ENCODE measurements around the gene SMIM36.
"Not testable (repeated sequence)": the region's sequence is repeated elsewhere in the genome, so short reads cannot be mapped to it uniquely, and the experiment has no call there.

Gene SMIM36

GRCh38 chr17:55435408-55435807 lies 75.8 kb downstream of the SMIM36 start:
- DNase-seq (ENCODE audit: low read depth in 2 of 2): no peak
- TF ChIP-seq CTCF (IDR thresholded peaks at IDR 0.05; ENCODE audit: low read depth, low read length): no peak
- H3K4me3 ChIP-seq (replicated peaks in 1 of 2; ENCODE audit: low read depth in 2 of 2, low read length in 2 of 2): no peak overlapping the region

DNA sequence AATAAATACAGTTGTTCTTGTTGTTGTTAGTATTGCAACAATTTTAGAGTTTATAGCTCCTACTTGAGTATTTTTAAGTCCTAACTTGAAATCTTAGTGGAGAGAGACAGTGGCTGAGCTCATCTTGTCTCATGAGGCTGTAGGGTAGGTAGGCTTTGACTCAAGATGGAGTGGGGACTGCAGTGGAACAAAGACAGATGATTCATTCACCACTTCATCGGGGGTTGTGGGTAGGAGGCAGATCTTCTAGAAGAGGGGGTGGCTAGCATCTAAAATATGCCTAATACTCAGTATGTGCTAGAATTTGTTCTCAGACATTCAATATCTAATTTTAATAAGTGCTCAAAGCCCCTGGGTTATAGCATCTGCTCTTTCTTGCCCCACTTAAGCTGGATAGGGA lies 76.5 kb downstream of the SMIM36 start:
- TF ChIP-seq CTCF (IDR thresholded peaks at IDR 0.05; ENCODE audit: low read depth, low read length): no peak
- peak in 1 of 2 donors; percentile 49 for DNase-seq (ENCODE audit: low read depth in 2 of 2)
- H3K4me3 ChIP-seq (replicated peaks in 1 of 2; ENCODE audit: low read depth in 2 of 2, low read length in 2 of 2): no peak overlapping the region

- no peak for TF ChIP-seq CTCF (IDR thresholded peaks at IDR 0.05; ENCODE audit: low read depth, low read length)
- no peak overlapping the region for H3K4me3 ChIP-seq (replicated peaks in 1 of 2; ENCODE audit: low read depth in 2 of 2, low read length in 2 of 2)
- peak; percentile 95 to 97 for DNase-seq (ENCODE audit: low read depth in 2 of 2)
Observed at GRCh38 chr17:55433629-55434422, 77.4 kb downstream of the SMIM36 start.

GRCh38 chr17:55433029-55433628 lies 78.1 kb downstream of the SMIM36 start:
- TF ChIP-seq CTCF (IDR thresholded peaks at IDR 0.05; ENCODE audit: low read depth, low read length): no peak
- H3K4me3 ChIP-seq (replicated peaks in 1 of 2; ENCODE audit: low read depth in 2 of 2, low read length in 2 of 2): no peak overlapping the region
- DNase-seq (ENCODE audit: low read depth in 2 of 2): peak; percentile 49 to 56

DNA sequence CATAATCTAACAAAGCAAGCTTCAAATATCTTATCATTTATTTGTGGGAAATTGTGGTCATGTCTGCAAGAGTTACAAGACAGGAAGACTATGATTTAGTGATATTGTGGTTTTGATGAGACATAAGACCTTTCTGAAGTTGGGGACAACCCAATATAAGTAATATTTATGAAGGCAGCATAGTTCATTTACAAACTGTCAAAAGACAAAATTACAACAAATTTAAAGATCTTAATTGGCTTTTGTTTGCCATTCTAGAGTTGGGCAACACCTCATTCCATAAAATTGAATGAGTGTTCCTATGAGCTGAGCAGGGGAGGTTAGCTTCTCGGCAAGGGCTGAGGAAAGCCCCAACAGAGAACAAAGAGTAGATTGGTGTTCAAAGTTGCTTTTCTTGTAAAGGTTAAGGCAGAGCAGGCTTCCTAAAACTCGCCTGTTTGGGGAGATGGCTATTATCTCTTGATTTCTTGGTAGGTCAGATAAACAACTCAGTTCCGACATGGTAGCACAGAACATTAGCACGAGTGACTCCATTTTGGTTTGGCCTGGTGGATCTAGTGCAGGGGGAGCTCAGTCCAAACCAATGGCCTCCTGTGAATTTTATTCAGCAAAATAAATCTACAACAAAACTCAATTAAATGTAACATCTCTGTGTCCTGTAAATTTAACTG lies 78.8 kb downstream of the SMIM36 start:
- no peak overlapping the region for H3K4me3 ChIP-seq (replicated peaks in 1 of 2; ENCODE audit: low read depth in 2 of 2, low read length in 2 of 2)
- DNase-seq (ENCODE audit: low read depth in 2 of 2): peak in 1 of 2 donors; percentile 32
- no peak for TF ChIP-seq CTCF (IDR thresholded peaks at IDR 0.05; ENCODE audit: low read depth, low read length)

DNA sequence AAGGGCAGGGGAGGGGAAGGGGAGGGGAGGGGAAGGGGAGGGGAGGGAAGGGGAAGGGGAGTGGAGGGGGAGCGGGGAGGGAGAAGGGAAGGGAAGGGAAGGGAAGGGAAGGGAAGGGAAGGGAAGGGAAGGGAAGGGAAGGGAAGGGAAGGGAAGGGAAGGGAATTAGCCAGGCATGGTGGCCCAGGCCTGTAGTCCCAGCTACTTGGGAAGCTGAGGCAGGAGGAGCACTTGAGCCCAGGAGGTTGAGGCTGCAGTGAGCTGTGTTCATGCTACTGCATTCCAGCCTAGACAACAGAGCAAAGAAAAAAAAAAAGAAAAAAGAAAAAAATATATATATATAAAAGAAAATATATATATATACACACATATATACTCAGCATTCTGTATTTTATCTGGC lies 79.3 kb downstream of the SMIM36 start:
- not testable (repeated sequence) for H3K4me3 ChIP-seq (replicated peaks in 1 of 2; ENCODE audit: low read depth in 2 of 2, low read length in 2 of 2); DNase-seq (ENCODE audit: low read depth in 2 of 2)

All from cardiac fibroblast (primary cell).